Gastrocnemius medialis (tissue), 4 donors: ENCODE data around the gene CNST. TPM values are rescaled to one million over a fixed set of nuclear protein-coding genes. Genes with fewer than 3 reads are reported as not detected.

Experiments
- ATAC-seq, 2 donors: fragments of 150-250 bp; one replicate each; pipeline ENCODE4 v1.9.1; 2016
- DNase-seq, 2 donors: peaks; one replicate each; pipeline ENCODE4 v3.0.0-alpha.2; 2019
- H3K27ac ChIP-seq, 4 donors: fragments of 200-600 bp; sonication (generic); 1 replicate in 1 of 4; 2 replicates in 3 of 4; pipeline ENCODE4 v1.5.1; 2016 to 2018; ENCODE audit warnings: mild to moderate bottlenecking in 2 of 4, moderate library complexity in 1 of 4
- H3K27me3 ChIP-seq, 3 donors: fragments of 200-600 bp; sonication (generic) in 2 of 3; 1 replicate in 1 of 3; 2 replicates in 2 of 3; pipeline versions ENCODE4 v1.5.1 to v1.6.0; 2016 to 2019; ENCODE audit warnings: mild to moderate bottlenecking in 1 of 3, moderate library complexity in 1 of 3
- H3K36me3 ChIP-seq, 2 donors: fragments of 200-600 bp; sonication (generic) in 1 of 2; one replicate each; pipeline ENCODE4 v1.5.1; 2017 to 2018
- H3K4me1 ChIP-seq, 2 donors: fragments of 200-600 bp; sonication (generic) in 1 of 2; one replicate each; pipeline ENCODE4 v1.5.1; 2016 to 2017; ENCODE audit warnings: mild to moderate bottlenecking in 2 of 2
- H3K4me3 ChIP-seq, 4 donors: fragments of 200-600 bp; sonication (generic) in 3 of 4; 1 replicate in 1 of 4; 2 replicates in 3 of 4; pipeline ENCODE4 v1.5.1; 2016 to 2019; ENCODE audit warnings: mild to moderate bottlenecking in 2 of 4
- H3K9me3 ChIP-seq, 3 donors: fragments of 200-600 bp; sonication (generic) in 2 of 3; 1 replicate in 1 of 3; 2 replicates in 2 of 3; pipeline ENCODE4 v1.5.1; 2016 to 2019
- CTCF ChIP-seq, 5 experiments: fragments of 450-650 bp in 3 of 5; fragments of 200-600 bp in 2 of 5; sonication (generic) in 2 of 5; IDR thresholded peaks in 4 of 5; conservative IDR thresholded peaks in 1 of 5; 1 replicate in 4 of 5; 2 replicates in 1 of 5; pipeline ENCODE4 v1.5.1; 2016 to 2019; ENCODE audit warnings: antibody characterized with exemption in 5 of 5, mild to moderate bottlenecking in 3 of 5, moderate library complexity in 3 of 5
- POLR2A ChIP-seq, 2 donors: fragments of 450-650 bp; IDR thresholded peaks; one replicate each; pipeline ENCODE4 v1.6.1; 2017; ENCODE audit warnings: antibody characterized with exemption in 2 of 2, mild to moderate bottlenecking in 2 of 2, moderate library complexity in 2 of 2
- in situ Hi-C, 4 donors: fragments of 200-750 bp; cut with MboI; loops; one replicate each; pipeline versions ENCODE4 v1.15.0 to v1.8.0; 2017; ENCODE audit warnings: low sequenced_read_pairs in 4 of 4
- intact Hi-C: fragments of 100-400 bp; cut with DNase I; formaldehyde crosslinking; loops from one replicate; pipeline ENCODE4 v1.15.1; 2023; ENCODE audit warnings: low total_unique reads
- total RNA-seq, 4 donors: library from RNA; depleted of rRNA; stranded (reverse); fragments of >200 nt; gene quantifications; one replicate each; pipeline versions ENCODE4 v1.1.0 to v1.2.3, GENCODE V29; 2016

Gene CNST
- 100 to 1,000 TPM in 1 of 4 donors, 10 to 100 TPM in 3; 62.7 to 105 (median 81.5) TPM for total RNA-seq

- DNase-seq (peak; percentile 98), ATAC-seq (peak; percentile 91)
- H3K27me3 ChIP-seq, result no peaks in the 10 kb centered on the region
- H3K9me3 ChIP-seq, result no peaks in the 10 kb centered on the region
- intact Hi-C loops, result loop anchor here (1.0 to 10.0 kb wide), 8 partner anchors 43 to 1731 kb away; partner anchors contain the start of genes AHCTF1, COX20 and ZNF669
- H3K36me3 ChIP-seq, result peaks cover 0 to 19% of the 10 kb centered on the region in 2 donors
- peak within 1 kb of the TSS; percentile 90 to 99 (median 96) for H3K27ac ChIP-seq
- H3K4me3 ChIP-seq, result peak within 1 kb of the TSS; percentile 88 to 100 (median 95)
- TF ChIP-seq POLR2A (IDR thresholded peaks at IDR 0.05), result peak; percentile 93 to 95
- peak in 1 of 5 experiments; percentile 3 for TF ChIP-seq CTCF (IDR thresholded peaks at IDR 0.05 in 4 of 5, conservative IDR thresholded peaks at IDR 0.05 in 1 of 5)
- in situ Hi-C loops, result loop anchor here in 1 of 4 donors (10.0 kb wide), 1 partner anchor 129 kb away; no protein-coding TSS in a partner anchor
- H3K4me1 ChIP-seq, result peaks cover 46 to 56% of the 10 kb centered on the region in 2 donors
These were observed at the start of gene CNST, which contains the start of gene TFB2M for GRCh38 chr1:246566128-246566812. Gene CNST (plus strand): TSS chr1:246566456. CDS start chr1:246591563, 25,107 bp downstream. Gene TFB2M (minus strand): TSS chr1:246566261. CDS start chr1:246566138, 123 bp downstream.

GRCh38 chr1:246517391-246517790 is 48.9 kb upstream of the CNST start:
- ATAC-seq (no peak), DNase-seq (no peak)
- H3K9me3 ChIP-seq, result peaks cover 0 to 13% (median 4%) of the 10 kb centered on the region in 3 donors
- intact Hi-C loops, result no loop called here
- no peak for TF ChIP-seq POLR2A (IDR thresholded peaks at IDR 0.05)
- no peak for TF ChIP-seq CTCF (IDR thresholded peaks at IDR 0.05 in 4 of 5, conservative IDR thresholded peaks at IDR 0.05 in 1 of 5)
- no peak overlapping the region for H3K4me3 ChIP-seq
- no peaks in the 10 kb centered on the region for H3K4me1 ChIP-seq
- no peak overlapping the region for H3K27ac ChIP-seq
- no peaks in the 10 kb centered on the region for H3K27me3 ChIP-seq
- H3K36me3 ChIP-seq, result no peaks in the 10 kb centered on the region
- in situ Hi-C loops, result no loop called here

GRCh38 chr1:246518456-246519205 is 47.6 kb upstream of the CNST start:
- Histone ChIP-seq H3K27me3 (no peaks in the 10 kb centered on the region), H3K4me1 (no peaks in the 10 kb centered on the region), H3K36me3 (no peaks in the 10 kb centered on the region), H3K27ac (no peak overlapping the region), H3K9me3 (peaks cover 0 to 13% (median 4%) of the 10 kb centered on the region in 3 donors), H3K4me3 (no peak overlapping the region)
- intact Hi-C loops (no loop called here), in situ Hi-C loops (no loop called here)
- ATAC-seq (no peak), DNase-seq (no peak)
- TF ChIP-seq CTCF (IDR thresholded peaks at IDR 0.05 in 4 of 5, conservative IDR thresholded peaks at IDR 0.05 in 1 of 5) (no peak), POLR2A (IDR thresholded peaks at IDR 0.05) (no peak)

GRCh38 chr1:246519514-246519913 is 46.7 kb upstream of the CNST start:
- peaks cover 0 to 13% (median 4%) of the 10 kb centered on the region in 3 donors for H3K9me3 ChIP-seq
- H3K27ac ChIP-seq, result no peak overlapping the region
- H3K4me1 ChIP-seq, result no peaks in the 10 kb centered on the region
- H3K27me3 ChIP-seq, result no peaks in the 10 kb centered on the region
- H3K36me3 ChIP-seq, result no peaks in the 10 kb centered on the region
- in situ Hi-C loops, result no loop called here
- intact Hi-C loops, result no loop called here
- no peak overlapping the region for H3K4me3 ChIP-seq
- ATAC-seq (no peak), DNase-seq (no peak)
- TF ChIP-seq CTCF (IDR thresholded peaks at IDR 0.05 in 4 of 5, conservative IDR thresholded peaks at IDR 0.05 in 1 of 5) (no peak), POLR2A (IDR thresholded peaks at IDR 0.05) (no peak)
